ENCODE data around the gene CTF1.
"Not testable (repeated sequence)": the region's sequence is repeated elsewhere in the genome, so short reads cannot be mapped to it uniquely, and the experiment has no call there.

Gene CTF1

GRCh38 chr16:30931068-30931650 lies 34.7 kb downstream of the CTF1 start:
- no peak for DNase-seq (ENCODE audit: low spot score)

- DNase-seq (ENCODE audit: low spot score) = peak; percentile 63
Measured at GRCh38 chr16:30934827-30935557, 38.6 kb downstream of the CTF1 start.

DNA sequence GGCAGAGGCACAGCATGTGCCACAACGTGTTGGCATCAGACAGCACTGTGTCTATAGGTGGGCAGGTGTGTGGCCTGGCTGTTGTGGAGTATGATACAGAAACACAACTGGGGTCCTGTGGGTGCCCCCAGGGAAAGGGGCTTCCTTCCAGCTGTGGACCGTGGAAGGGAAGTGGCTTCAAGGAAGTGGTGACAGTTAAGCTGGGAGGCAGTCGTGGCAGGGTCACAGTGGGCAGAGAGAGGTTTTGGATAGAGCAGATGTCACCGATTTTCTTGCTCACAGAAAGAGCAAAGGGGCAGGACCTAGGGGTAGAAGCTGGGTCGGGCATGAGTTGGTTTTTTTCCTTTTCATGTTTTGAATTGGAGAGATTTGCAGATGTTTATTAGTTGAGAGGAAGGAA lies 41.3 kb downstream of the CTF1 start:
- DNase-seq (ENCODE audit: low spot score) = no peak

- not testable (repeated sequence) for DNase-seq (ENCODE audit: low spot score)
Measured at GRCh38 chr16:30939571-30939970, 43.2 kb downstream of the CTF1 start.

DNA sequence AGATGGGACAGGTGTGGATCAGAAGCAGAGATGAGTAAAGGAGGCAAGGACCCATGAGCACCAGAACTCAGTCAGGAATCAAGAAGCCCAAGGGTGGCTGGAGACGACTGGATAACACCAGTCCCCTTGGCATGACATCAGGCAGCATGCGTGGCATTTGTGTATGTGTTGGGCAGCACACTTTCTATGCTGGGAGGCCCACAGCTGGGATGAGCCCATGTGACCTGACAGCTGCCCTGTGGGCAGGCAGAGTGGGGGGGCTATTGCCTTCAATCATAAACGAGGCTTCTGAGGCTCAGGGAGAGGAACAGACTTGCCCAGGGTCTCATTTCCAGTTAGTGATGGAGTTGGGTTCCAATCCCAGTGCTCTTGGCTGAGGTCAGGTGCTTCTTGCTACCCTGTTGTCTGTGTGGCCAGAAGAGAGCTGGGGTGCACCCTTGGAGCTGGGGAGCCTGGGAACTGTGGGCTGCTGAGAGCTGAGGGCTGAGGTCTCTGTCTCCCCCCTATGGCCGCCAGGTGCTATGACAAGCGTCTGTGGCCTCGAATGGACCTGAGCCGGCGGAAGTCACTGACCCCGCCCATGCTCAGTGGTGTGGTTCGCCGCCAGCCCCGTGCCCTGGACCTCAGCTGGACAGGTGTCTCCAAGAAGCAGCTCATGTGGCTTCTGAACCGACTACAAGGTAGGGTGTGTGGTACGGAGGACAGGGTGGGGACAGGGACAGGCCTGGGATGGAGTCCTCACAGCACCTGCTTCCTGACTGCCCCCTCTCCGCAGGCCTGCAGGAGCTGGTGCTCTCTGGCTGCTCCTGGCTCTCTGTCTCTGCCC lies 45.4 kb downstream of the CTF1 start:
- DNase-seq (ENCODE audit: low spot score) = peak; percentile 57

GRCh38 chr16:30942426-30942806 lies 46.0 kb downstream of the CTF1 start:
- DNase-seq (ENCODE audit: low spot score) = no peak

DNA sequence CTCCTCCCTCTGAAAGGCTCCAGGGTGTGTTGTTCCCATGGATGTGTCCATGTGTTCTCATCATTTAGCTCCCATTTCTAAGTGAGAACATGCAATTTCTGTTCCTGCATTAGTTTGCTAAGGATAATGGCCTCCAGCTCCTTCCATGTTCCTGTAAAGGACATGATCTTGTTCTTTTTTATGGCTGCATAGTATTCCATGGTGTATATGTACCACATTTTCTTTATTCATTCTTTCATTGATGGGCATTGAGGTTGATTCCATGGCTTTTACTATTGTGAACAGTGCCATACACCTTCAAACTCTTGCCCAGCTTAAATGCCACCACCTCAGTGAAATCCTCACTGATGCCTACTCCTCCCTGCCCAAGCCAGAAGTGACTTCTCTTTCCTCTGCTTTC lies 47.9 kb downstream of the CTF1 start:
- DNase-seq (ENCODE audit: low spot score) = no peak

GRCh38 chr16:30946671-30947540 lies 50.5 kb downstream of the CTF1 start:
- DNase-seq (ENCODE audit: low spot score) = no peak

DNA sequence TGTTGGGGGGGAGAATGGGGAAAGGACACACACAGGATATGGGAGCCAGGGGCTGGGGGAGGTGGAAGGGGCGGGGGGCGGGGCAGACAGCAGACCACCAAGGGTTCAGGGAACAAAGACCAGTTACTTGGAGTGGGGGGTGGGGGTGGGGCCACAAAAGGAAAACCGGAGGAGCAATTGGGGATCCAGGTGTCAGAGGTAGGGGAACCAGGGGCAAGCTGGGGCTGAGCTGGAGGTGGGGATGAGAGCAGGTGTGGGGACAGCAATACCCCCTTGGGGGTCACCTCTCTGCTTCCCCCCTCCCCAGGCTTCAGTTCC lies 51.1 kb downstream of the CTF1 start:
- no peak for DNase-seq (ENCODE audit: low spot score)

DNA sequence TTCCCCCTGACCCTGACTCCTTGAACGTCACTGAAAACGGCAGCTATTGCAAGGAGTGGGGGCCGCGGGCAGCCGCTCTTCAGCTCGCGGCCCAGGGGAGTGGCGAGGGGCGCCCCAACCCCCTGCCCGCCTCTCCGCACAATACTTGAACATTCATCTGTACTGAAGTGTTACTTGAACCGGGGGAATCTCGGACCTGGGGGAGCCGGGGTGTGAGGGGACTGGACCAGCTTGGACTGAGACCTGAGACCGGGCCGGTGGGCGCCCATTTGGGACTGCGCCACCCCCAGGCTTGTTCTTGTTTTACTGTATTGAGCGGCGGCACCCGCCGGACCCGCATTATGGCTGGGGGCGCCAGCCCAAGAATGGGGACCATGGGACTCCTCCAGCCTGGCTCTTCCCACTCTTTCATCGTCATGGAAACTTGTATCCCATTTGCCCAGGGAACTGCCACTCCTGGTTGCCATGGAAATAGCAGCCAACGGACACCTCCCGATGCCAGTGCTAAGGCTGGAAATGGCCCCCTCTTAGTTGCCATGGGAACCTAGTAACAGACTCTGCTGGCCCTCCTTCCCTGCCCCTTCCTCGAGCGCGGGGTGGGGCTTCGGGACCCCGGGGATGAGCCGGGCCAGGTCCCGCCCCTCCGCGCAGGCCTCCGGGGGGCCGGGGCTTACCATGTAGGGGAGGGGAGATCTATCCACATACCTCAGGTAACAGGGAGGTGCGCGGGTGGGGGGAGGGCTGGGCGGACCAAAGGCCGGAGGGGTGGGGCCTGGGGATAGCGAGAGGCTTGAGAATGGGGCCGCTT lies 51.6 kb downstream of the CTF1 start:
- peak; percentile 92 for DNase-seq (ENCODE audit: low spot score)

DNA sequence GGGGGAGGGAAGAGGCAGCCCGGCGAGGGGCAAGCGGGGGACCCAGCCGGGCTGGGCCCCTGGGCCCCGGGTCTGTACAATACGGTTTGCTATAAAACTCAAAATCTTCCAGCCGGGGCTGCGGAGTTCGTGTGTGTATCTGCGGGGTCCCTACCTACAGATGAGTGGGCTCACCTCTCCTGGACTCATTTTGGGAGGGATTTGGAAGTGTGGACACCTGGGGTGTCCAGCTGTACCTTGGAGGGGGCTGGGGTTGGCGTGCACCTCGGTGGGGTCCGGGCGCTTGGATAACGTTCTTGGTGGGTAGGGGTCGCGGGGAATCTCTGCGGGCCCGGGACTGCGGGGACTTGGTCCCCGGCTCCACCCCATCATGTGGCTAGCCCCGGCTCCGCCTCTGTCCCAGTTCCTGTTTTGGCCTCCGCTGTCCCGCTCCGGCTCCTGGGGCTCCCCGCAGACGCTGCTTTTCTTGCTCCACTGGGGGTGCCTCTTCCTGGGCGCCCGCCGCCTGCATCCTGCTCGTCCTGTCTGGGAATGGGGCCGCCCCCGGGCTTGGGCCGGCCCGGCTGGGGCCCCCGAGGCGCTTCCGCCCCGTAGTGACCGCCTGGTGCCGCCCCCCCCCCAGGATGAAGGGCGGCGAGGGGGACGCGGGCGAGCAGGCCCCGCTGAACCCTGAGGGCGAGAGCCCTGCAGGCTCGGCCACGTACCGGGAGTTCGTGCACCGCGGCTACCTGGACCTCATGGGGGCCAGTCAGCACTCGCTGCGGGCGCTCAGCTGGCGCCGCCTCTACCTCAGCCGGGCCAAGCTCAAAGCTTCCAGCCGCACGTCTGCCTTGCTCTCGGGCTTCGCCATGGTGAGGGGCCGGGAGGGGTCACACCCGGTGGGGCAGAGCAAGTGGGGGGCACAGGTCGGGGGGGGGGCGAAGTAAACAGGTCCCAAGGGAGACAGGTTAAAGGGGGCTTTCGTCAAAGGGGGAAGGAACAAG lies 52.5 kb downstream of the CTF1 start, which contains the start of gene ORAI3:
Gene ORAI3, plus strand, starts transcription at position 402 of the 983 bp plus-strand sequence. Its CDS starts 222 bp downstream, at position 624.
- peak; percentile 56 for DNase-seq (ENCODE audit: low spot score)

DNA sequence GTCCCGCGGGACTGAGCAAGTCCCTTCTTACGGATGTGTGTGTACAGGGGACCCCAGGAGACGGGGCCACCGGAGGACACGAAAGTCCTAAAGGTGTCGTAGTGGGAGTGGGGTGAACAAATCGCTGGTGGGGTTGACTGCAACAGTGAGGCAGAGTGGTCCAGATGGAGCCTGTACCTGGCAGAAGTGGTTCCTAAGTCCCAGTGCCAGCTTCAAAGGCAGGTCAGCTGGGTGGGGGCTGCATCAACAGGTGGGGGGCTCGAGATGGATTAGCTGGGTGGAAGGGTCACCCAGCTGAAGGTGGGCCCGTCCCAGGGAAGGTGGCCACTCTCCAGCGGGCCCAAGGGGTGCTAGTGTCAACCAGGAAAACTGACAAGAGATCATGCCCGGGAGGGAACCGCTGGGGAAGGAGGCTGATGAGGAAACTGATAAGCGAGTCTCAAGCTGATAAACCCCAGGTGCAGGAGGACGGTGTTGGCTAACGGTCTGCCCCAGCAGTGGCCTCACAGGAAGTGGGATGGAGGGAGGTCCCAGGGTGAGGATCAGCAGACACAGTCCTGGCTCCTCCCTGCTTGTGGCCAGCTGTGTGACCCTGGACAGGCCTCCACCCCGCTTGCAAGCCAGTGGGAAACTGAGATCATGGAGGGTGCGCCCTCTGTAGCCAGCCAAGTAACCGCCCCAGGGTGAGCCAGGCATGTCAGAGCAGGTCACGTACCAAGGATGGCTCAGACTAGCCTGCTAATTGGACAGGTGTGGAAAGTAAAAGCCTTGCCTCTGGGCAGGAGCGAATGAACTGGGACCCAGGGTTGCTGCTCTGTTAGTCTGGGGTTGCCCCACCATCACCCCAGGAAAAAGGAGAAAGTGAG lies 53.5 kb downstream of the CTF1 start:
- DNase-seq (ENCODE audit: low spot score) = no peak

GRCh38 chr16:30950516-30951065 lies 54.2 kb downstream of the CTF1 start:
- no peak for DNase-seq (ENCODE audit: low spot score)

DNA sequence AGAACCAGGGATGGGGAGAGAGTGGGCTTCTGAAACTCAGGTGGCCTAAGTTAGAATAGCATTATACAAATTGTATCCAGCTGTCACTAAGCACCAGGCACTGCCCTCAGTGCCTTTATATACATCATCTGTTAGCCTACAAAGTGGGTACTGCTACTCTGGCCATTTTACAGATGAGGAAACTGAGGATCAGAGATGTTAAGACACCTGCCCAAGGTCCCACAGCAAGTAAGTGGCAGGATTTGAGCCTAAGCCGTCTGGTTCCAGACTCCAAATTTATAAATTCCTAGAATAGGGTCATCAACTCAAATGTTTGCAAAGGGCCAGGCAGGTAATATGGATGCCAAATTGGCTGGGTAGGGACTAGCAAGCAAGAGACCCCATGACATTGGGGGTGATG lies 54.8 kb downstream of the CTF1 start:
- DNase-seq (ENCODE audit: low spot score) = no peak

DNA sequence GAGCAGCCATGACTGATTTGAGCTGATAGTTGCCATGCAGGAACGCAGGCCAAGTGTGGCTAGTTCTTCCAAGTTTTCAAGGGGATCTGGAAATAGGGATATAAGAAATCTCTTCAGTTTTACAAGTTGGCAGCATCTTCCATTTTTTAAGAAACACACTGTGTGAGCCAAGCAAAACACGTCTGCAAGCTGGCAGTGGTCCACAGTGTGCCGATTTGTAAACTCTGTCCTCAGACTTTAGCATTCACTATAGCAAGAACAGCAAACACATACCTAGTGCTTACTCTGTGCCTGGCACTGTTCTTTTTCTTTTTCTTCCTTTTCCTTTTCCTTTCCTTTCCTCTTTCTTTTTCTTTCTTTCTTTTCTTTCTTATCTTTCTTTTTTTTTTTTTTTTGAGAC lies 55.3 kb downstream of the CTF1 start:
- DNase-seq (ENCODE audit: low spot score) = no peak

DNA sequence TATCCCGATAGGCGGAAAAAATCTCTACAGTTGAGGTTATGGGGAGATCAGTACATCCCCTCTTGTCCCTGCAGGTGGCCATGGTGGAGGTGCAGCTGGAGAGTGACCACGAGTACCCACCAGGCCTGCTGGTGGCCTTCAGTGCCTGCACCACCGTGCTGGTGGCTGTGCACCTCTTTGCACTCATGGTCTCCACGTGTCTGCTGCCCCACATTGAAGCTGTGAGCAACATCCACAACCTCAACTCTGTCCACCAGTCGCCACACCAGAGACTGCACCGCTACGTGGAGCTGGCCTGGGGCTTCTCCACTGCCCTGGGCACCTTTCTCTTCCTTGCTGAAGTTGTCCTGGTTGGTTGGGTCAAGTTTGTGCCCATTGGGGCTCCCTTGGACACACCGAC lies 56.7 kb downstream of the CTF1 start:
- no peak for DNase-seq (ENCODE audit: low spot score)

Measured in kidney capillary endothelial cell (primary cell).